H9 (cell line): Measurements from ENCODE around the gene STMN3. TPM values are rescaled to one million over a fixed set of nuclear protein-coding genes. Genes with fewer than 3 reads are reported as not detected.

Experiments
- DNase-seq: peaks from one replicate; pipeline ENCODE4 v3.0.0-alpha.2; 2017
- H2AFZ ChIP-seq: one replicate; pipeline ENCODE4 v1.6.1; 2013; ENCODE audit warnings: mild to moderate bottlenecking, low read length, control low read depth, moderate library complexity
- H2AK5ac ChIP-seq: 2 replicates; pipeline ENCODE4 v1.6.1; 2013; ENCODE audit warnings: low read length, control low read depth, mixed read lengths; ENCODE audit not compliant: insufficient read length
- H2BK120ac ChIP-seq: one replicate; pipeline ENCODE4 v1.6.1; 2013; ENCODE audit warnings: low read depth, mild to moderate bottlenecking, low read length, control low read depth, inconsistent platforms; ENCODE audit not compliant: poor library complexity, severe bottlenecking
- H2BK12ac ChIP-seq: 2 replicates; pipeline ENCODE4 v1.6.1; 2013; ENCODE audit warnings: low read length, control low read depth, mixed read lengths, low read depth; ENCODE audit not compliant: insufficient read length
- H2BK15ac ChIP-seq: 2 replicates; pipeline ENCODE4 v1.6.1; 2013; ENCODE audit warnings: low read depth, low read length, control low read depth
- H2BK20ac ChIP-seq: one replicate; pipeline ENCODE4 v1.6.1; 2013; ENCODE audit warnings: low read depth, mild to moderate bottlenecking, low read length, control low read depth, inconsistent platforms; ENCODE audit not compliant: poor library complexity, severe bottlenecking
- H2BK5ac ChIP-seq: 2 replicates; pipeline ENCODE4 v1.6.1; 2013; ENCODE audit warnings: low read length, control low read depth, mixed read lengths; ENCODE audit not compliant: insufficient read length
- H3K14ac ChIP-seq: 2 replicates; pipeline ENCODE4 v1.6.1; 2013; ENCODE audit warnings: low read length, control low read depth; ENCODE audit not compliant: insufficient read depth
- H3K18ac ChIP-seq: 2 replicates; pipeline ENCODE4 v1.6.1; 2013; ENCODE audit warnings: low read depth, mild to moderate bottlenecking, mixed read lengths, low read length, control low read depth; ENCODE audit not compliant: insufficient read length
- H3K23ac ChIP-seq: 2 replicates; pipeline ENCODE4 v1.6.1; 2013; ENCODE audit warnings: low read length, control low read depth, mixed read lengths, low read depth; ENCODE audit not compliant: insufficient read length
- H3K23me2 ChIP-seq: 2 replicates; pipeline ENCODE4 v1.6.1; 2013; ENCODE audit warnings: low read depth, mild to moderate bottlenecking, mixed read lengths, low read length, control low read depth; ENCODE audit not compliant: insufficient read length, poor library complexity, severe bottlenecking
- H3K27ac ChIP-seq: 2 replicates; pipeline ENCODE4 v1.5.1; 2013; ENCODE audit warnings: low read length, control low read depth, mixed read lengths, low read depth; ENCODE audit not compliant: insufficient read length
- H3K27me3 ChIP-seq: 2 replicates; pipeline ENCODE4 v1.6.1; 2013; ENCODE audit warnings: low read length, control low read depth, inconsistent platforms; ENCODE audit not compliant: insufficient read depth
- H3K4ac ChIP-seq: 2 replicates; pipeline ENCODE4 v1.6.1; 2013; ENCODE audit warnings: low read depth, mild to moderate bottlenecking, control low read depth, inconsistent platforms, low read length, moderate library complexity
- H3K4me1 ChIP-seq: 2 replicates; pipeline ENCODE4 v1.6.1; 2013; ENCODE audit warnings: low read length, control low read depth, inconsistent platforms; ENCODE audit not compliant: insufficient read depth
- H3K4me2 ChIP-seq: 2 replicates; pipeline ENCODE4 v1.6.1; 2013; ENCODE audit warnings: low read length, control low read depth, mixed read lengths; ENCODE audit not compliant: insufficient read length, insufficient read depth
- H3K56ac ChIP-seq: 2 replicates; pipeline ENCODE4 v1.6.1; 2013; ENCODE audit warnings: low read depth, mild to moderate bottlenecking, mixed read lengths, low read length, control low read depth; ENCODE audit not compliant: insufficient read length
- H3K79me1 ChIP-seq: 2 replicates; pipeline ENCODE4 v1.6.1; 2013; ENCODE audit warnings: low read depth, mild to moderate bottlenecking, moderate library complexity, low read length, control low read depth, inconsistent platforms; ENCODE audit not compliant: insufficient read depth, poor library complexity, severe bottlenecking
- H3K79me2 ChIP-seq: 2 replicates; pipeline ENCODE4 v1.6.1; 2013; ENCODE audit warnings: low read length, control low read depth, inconsistent platforms; ENCODE audit not compliant: insufficient read depth
- H3K9ac ChIP-seq: 2 replicates; pipeline ENCODE4 v1.6.1; 2013; ENCODE audit warnings: low read length, control low read depth, mixed read lengths; ENCODE audit not compliant: insufficient read length; ENCODE audit errors: extremely low read depth
- H3K9me3 ChIP-seq: one replicate; pipeline ENCODE4 v1.6.1; 2013; ENCODE audit warnings: low read depth, low read length, inconsistent platforms; ENCODE audit not compliant: control insufficient read depth
- H3T11ph ChIP-seq: one replicate; pipeline ENCODE4 v1.6.1; 2013; ENCODE audit warnings: mild to moderate bottlenecking, low read length, control low read depth, inconsistent platforms
- H4K20me1 ChIP-seq: one replicate; pipeline ENCODE4 v1.6.1; 2013; ENCODE audit not compliant: control insufficient read depth, insufficient read length, insufficient read depth
- H4K5ac ChIP-seq: 2 replicates; pipeline ENCODE4 v1.6.1; 2013; ENCODE audit warnings: low read depth, mild to moderate bottlenecking, mixed read lengths, low read length, control low read depth; ENCODE audit not compliant: insufficient read length
- H4K8ac ChIP-seq: replicated peaks from 2 replicates; pipeline ENCODE4 v1.6.1; 2013; ENCODE audit warnings: low read length, control low read depth, mixed read lengths, low read depth; ENCODE audit not compliant: insufficient read length
- H4K91ac ChIP-seq: 2 replicates; pipeline ENCODE4 v1.6.1; 2013; ENCODE audit warnings: low read depth, mild to moderate bottlenecking, moderate library complexity, mixed read lengths, low read length, control low read depth; ENCODE audit not compliant: insufficient read length
- H3K27ac Mint-ChIP-seq, 3 experiments: 2 replicates in 2 of 3; 3 replicates in 1 of 3; pipeline ENCODE4 v1.8.0; 2020 to 2021; ENCODE audit warnings: mixed read lengths in 3 of 3, mild to moderate bottlenecking in 1 of 3, moderate library complexity in 1 of 3
- H3K27me3 Mint-ChIP-seq: 2 replicates; pipeline ENCODE4 v1.8.0; 2021; ENCODE audit warnings: low read depth, mild to moderate bottlenecking, moderate library complexity, mixed read lengths
- H3K36me3 Mint-ChIP-seq, 3 experiments: 2 replicates in 2 of 3; 3 replicates in 1 of 3; pipeline ENCODE4 v1.8.0; 2020 to 2021; ENCODE audit warnings: low read depth in 3 of 3, mixed read lengths in 3 of 3; ENCODE audit not compliant: insufficient read depth in 1 of 3
- H3K4me1 Mint-ChIP-seq, 2 experiments: 2 replicates each; pipeline ENCODE4 v1.8.0; 2020; ENCODE audit warnings: mixed read lengths in 2 of 2
- H3K4me3 Mint-ChIP-seq, 2 experiments: 2 replicates in 1 of 2; 3 replicates in 1 of 2; pipeline ENCODE4 v1.8.0; 2020 to 2021; ENCODE audit warnings: mild to moderate bottlenecking in 2 of 2, mixed read lengths in 2 of 2, moderate library complexity in 1 of 2
- H3K9me3 Mint-ChIP-seq, 2 experiments: 2 replicates in 1 of 2; 3 replicates in 1 of 2; pipeline ENCODE4 v1.8.0; 2020; ENCODE audit warnings: mild to moderate bottlenecking in 2 of 2, mixed read lengths in 2 of 2, moderate library complexity in 1 of 2
- CTCF ChIP-seq: fragments of 200-600 bp; sonication (generic); conservative IDR thresholded peaks from 3 replicates; pipeline ENCODE4 v1.8.0; 2021; ENCODE audit warnings: antibody characterized with exemption, mild to moderate bottlenecking
- WGBS: extraction: QIAGEN DNeasy Blood & Tissue Kit; methylation state at CpG from one replicate; pipeline ENCODE4 v1.1.7; 2013; ENCODE audit warnings: missing lambda C conversion rate, low lambda C conversion rate, mixed read lengths; ENCODE audit not compliant: insufficient read length; ENCODE audit errors: extremely low coverage; 5-methylcytosine and 5-hydroxymethylcytosine counted together
- total RNA-seq: library from RNA; stranded (reverse); gene quantifications from 2 replicates; pipeline ENCODE4 v1.2.1, GENCODE V29; 2021

The STMN3 gene
- total RNA-seq, 1 experiment from 2014 or later, result 54.0 TPM

- no peak overlapping the region for H3K27ac ChIP-seq
- H3K4me2 ChIP-seq, result no peak overlapping the region
- no peaks in the 10 kb centered on the region for H3K79me1 ChIP-seq
- no peak overlapping the region for H2BK15ac ChIP-seq
- no peak overlapping the region for H3K56ac ChIP-seq
- no peak overlapping the region for H2AFZ ChIP-seq
- no peak overlapping the region for H4K91ac ChIP-seq
- H3K27me3 ChIP-seq, result no peaks in the 10 kb centered on the region
- no peak for DNase-seq
- Mint-ChIP-seq H3K27ac (no peak overlapping the region; a peak in 1 of 7 replicates), H3K4me3 (no peak overlapping the region), H3K27me3 (no peaks in the 10 kb centered on the region), H3K4me1 (peaks cover 3 to 7% of the 10 kb centered on the region in 2 experiments; a peak in 2 of 4 replicates), H3K36me3 (peaks cover 2 to 40% (median 28%) of the 10 kb centered on the region in 3 experiments), H3K9me3 (no peaks in the 10 kb centered on the region)
- H3K18ac ChIP-seq, result no peak overlapping the region
- H2BK12ac ChIP-seq, result no peak overlapping the region
- H4K8ac ChIP-seq, result no peak overlapping the region
- no peak overlapping the region for H3T11ph ChIP-seq
- no peaks in the 10 kb centered on the region for H3K23me2 ChIP-seq
- H4K20me1 ChIP-seq, result no peaks in the 10 kb centered on the region
- H2BK5ac ChIP-seq, result no peak overlapping the region
- H2AK5ac ChIP-seq, result no peak overlapping the region
- no peak overlapping the region for H3K14ac ChIP-seq
- WGBS, result no CpG with 5 or more reads among the region's 28 CpGs
- no peaks in the 10 kb centered on the region for H3K79me2 ChIP-seq
- no peaks in the 10 kb centered on the region for H3K9me3 ChIP-seq
- no peaks in the 10 kb centered on the region for H3K4me1 ChIP-seq
- H2BK20ac ChIP-seq, result no peak overlapping the region
- no peak for TF ChIP-seq CTCF
- H4K5ac ChIP-seq, result no peak overlapping the region
- H3K23ac ChIP-seq, result no peak overlapping the region
- H3K4ac ChIP-seq, result no peak overlapping the region
- no peak overlapping the region for H2BK120ac ChIP-seq
- H3K9ac ChIP-seq, result no peak overlapping the region
Observed at GRCh38 chr20:63591786-63592355, 61.4 kb downstream of the STMN3 start.
